ENCODE measurements around the gene CFAP161. TPM values are rescaled to one million over a fixed set of nuclear protein-coding genes. Genes with fewer than 3 reads are reported as not detected.

CFAP161 gene
- total RNA-seq, 1 donor from 2014 or later, result not detected

- DNase-seq (ENCODE audit: low read depth, low spot score), result no peak
- no peak overlapping the region for H3K4me3 Mint-ChIP-seq
- H3K36me3 Mint-ChIP-seq (ENCODE audit: low read depth), result no peaks in the 10 kb centered on the region
- no peak overlapping the region for H3K27ac Mint-ChIP-seq (ENCODE audit: unreplicated experiment)
- no peak for TF ChIP-seq CTCF (conservative IDR thresholded peaks at IDR 0.05)
- peaks cover 24% of the 10 kb centered on the region for H3K27me3 Mint-ChIP-seq (ENCODE audit: low read depth)
- H3K4me1 Mint-ChIP-seq, result no peaks in the 10 kb centered on the region
- peaks cover 4% of the 10 kb centered on the region for H3K9me3 Mint-ChIP-seq
Measured at GRCh38 chr15:81170511-81170910, 36.4 kb downstream of the CFAP161 start.

- Mint-ChIP-seq H3K4me3 (no peak overlapping the region), H3K9me3 (peaks cover 4% of the 10 kb centered on the region), H3K27ac (ENCODE audit: unreplicated experiment) (no peak overlapping the region), H3K4me1 (no peaks in the 10 kb centered on the region), H3K27me3 (ENCODE audit: low read depth) (peaks cover 24% of the 10 kb centered on the region), H3K36me3 (ENCODE audit: low read depth) (no peaks in the 10 kb centered on the region)
- TF ChIP-seq CTCF (conservative IDR thresholded peaks at IDR 0.05), result no peak
- DNase-seq (ENCODE audit: low read depth, low spot score), result no peak
Measured at GRCh38 chr15:81171286-81171685, 37.2 kb downstream of the CFAP161 start.

- Mint-ChIP-seq H3K4me3 (no peak overlapping the region), H3K4me1 (no peaks in the 10 kb centered on the region), H3K9me3 (no peaks in the 10 kb centered on the region)
Measured at GRCh38 chr15:81174125-81174791, 40.2 kb downstream of the CFAP161 start.

GRCh38 chr15:81174792-81175327, 40.8 kb downstream of the CFAP161 start:
- H3K4me1 Mint-ChIP-seq, result no peaks in the 10 kb centered on the region
- no peak for DNase-seq (ENCODE audit: low read depth, low spot score)
- H3K36me3 Mint-ChIP-seq (ENCODE audit: low read depth), result no peaks in the 10 kb centered on the region

More at GRCh38 chr15:81174125-81174791, 40.2 kb downstream of the CFAP161 start:
- no peak for TF ChIP-seq CTCF (conservative IDR thresholded peaks at IDR 0.05)
- Mint-ChIP-seq H3K27me3 (ENCODE audit: low read depth) (peaks cover 24% of the 10 kb centered on the region), H3K27ac (ENCODE audit: unreplicated experiment) (no peak overlapping the region), H3K36me3 (ENCODE audit: low read depth) (no peaks in the 10 kb centered on the region)
- no peak for DNase-seq (ENCODE audit: low read depth, low spot score)

GRCh38 chr15:81175496-81175895, 41.4 kb downstream of the CFAP161 start:
- no peaks in the 10 kb centered on the region for H3K4me1 Mint-ChIP-seq
- peaks cover 23% of the 10 kb centered on the region for H3K27me3 Mint-ChIP-seq (ENCODE audit: low read depth)
- H3K27ac Mint-ChIP-seq (ENCODE audit: unreplicated experiment), result no peak overlapping the region
- TF ChIP-seq CTCF (conservative IDR thresholded peaks at IDR 0.05), result no peak
- H3K9me3 Mint-ChIP-seq, result no peaks in the 10 kb centered on the region
- no peak for DNase-seq (ENCODE audit: low read depth, low spot score)
- H3K4me3 Mint-ChIP-seq, result no peak overlapping the region
- H3K36me3 Mint-ChIP-seq (ENCODE audit: low read depth), result no peaks in the 10 kb centered on the region

More at GRCh38 chr15:81174792-81175327, 40.8 kb downstream of the CFAP161 start:
- Mint-ChIP-seq H3K9me3 (no peaks in the 10 kb centered on the region), H3K27me3 (ENCODE audit: low read depth) (peaks cover 24% of the 10 kb centered on the region), H3K4me3 (no peak overlapping the region), H3K27ac (ENCODE audit: unreplicated experiment) (no peak overlapping the region)
- TF ChIP-seq CTCF (conservative IDR thresholded peaks at IDR 0.05), result no peak
